ENCODE measurements around the gene CTBP2. TPM values are rescaled to one million over a fixed set of nuclear protein-coding genes. Genes with fewer than 3 reads are reported as not detected.

CTBP2 gene
- total and polyA plus RNA-seq, 10 of the 15 experiments (the other 5 are each of a cell fraction or from before 2014, with no cell fraction given): 0.02 to 0.72 (median 0.06) TPM; not detected in 2

GRCh38 chr10:125086691-125087090 lies 73.7 kb downstream of the CTBP2 start:
- WGBS (ENCODE audit: insufficient coverage, insufficient replicate concordance, low lambda C conversion rate, missing lambda C conversion rate): 60% methylated on average over 9 of the region's 9 CpGs
- Histone ChIP-seq H3K27ac (ENCODE audit: control insufficient read depth, insufficient read depth) (no peak overlapping the region), H4K20me1 (ENCODE audit: control insufficient read depth, insufficient read depth) (no peaks in the 10 kb centered on the region), H3K79me2 (ENCODE audit: control insufficient read depth, insufficient read depth, low read length) (no peaks in the 10 kb centered on the region), H3K9me3 (replicated peaks; ENCODE audit: control insufficient read depth, insufficient read depth, low read length) (no peaks in the 10 kb centered on the region), H3K9ac (ENCODE audit: control insufficient read depth, insufficient read depth, low read length) (no peak overlapping the region), H3K27me3 (replicated peaks in 1 of 2; ENCODE audit: control insufficient read depth in 2 of 2, insufficient read depth in 2 of 2, low read length in 1 of 2) (peaks cover 0 to 6% of the 10 kb centered on the region in 2 experiments; a peak in 3 of 4 replicates), H3K4me2 (ENCODE audit: control insufficient read depth, insufficient read depth) (no peak overlapping the region), H2AFZ (ENCODE audit: control insufficient read depth, low read depth, low read length) (no peak overlapping the region), H3K36me3 (ENCODE audit: control insufficient read depth in 2 of 2, insufficient read depth in 2 of 2, low read length in 1 of 2) (no peaks in the 10 kb centered on the region), H3K4me3 (no peak overlapping the region), H3K4me1 (ENCODE audit: control insufficient read depth, insufficient read depth, low read length) (no peaks in the 10 kb centered on the region)
- CTCF ChIA-PET: no interaction called here
- DNase-seq (ENCODE audit: low read depth, low spot score): no peak
- SMC1A ChIA-PET (ENCODE audit: uncharacterized antibody, unreplicated experiment): no interaction called here
- ATAC-seq: no peak
- FAIRE-seq: no peak
- TF ChIP-seq RCOR1 (conservative IDR thresholded peaks at IDR 0.05; ENCODE audit: low read depth, low read length) (no peak), ZBTB40 (IDR thresholded peaks at IDR 0.05; ENCODE audit: borderline replicate concordance) (no peak), SREBF2 (IDR thresholded peaks at IDR 0.05; ENCODE audit: low read length) (no peak)
- RAD21 ChIA-PET (ENCODE audit: unreplicated experiment): no interaction called here
- no TSS peak for BruUV-seq (replicated peaks)
- POLR2A ChIA-PET: no interaction called here
- in situ Hi-C loops (cut with MboI) (no loop called here), intact Hi-C loops (cut with micrococcal nuclease; ENCODE audit: unreplicated experiment) (no loop called here)

Data from GM12878 (cell line).